Articular chondrocyte of knee joint (primary cell): ENCODE measurements around the gene GALT. TPM values are rescaled to one million over a fixed set of nuclear protein-coding genes. Genes with fewer than 3 reads are reported as not detected.

Experiments
- small RNA-seq: library from RNA; depleted of rRNA; stranded (forward); fragments of <200 nt; gene quantifications from one replicate; pipeline ENCODE3, GENCODE V24; 2012
- total RNA-seq: library from RNA; depleted of rRNA; stranded (reverse); fragments of >200 nt; gene quantifications from 2 replicates; pipeline ENCODE4 v1.2.3, GENCODE V29; 2012

GALT gene
- total RNA-seq, result 29.6 and 37.5 TPM in 2 replicates

GRCh38 chr9:34646211-34647083, at the start of gene GALT:
Gene GALT (plus strand): TSS chr9:34646675. CDS start chr9:34646705, 30 bp downstream.

GRCh38 chr9:34611811-34612787, 34.4 kb upstream of the GALT start, which contains the start of gene RPP25L:
Gene RPP25L (minus strand): TSS chr9:34612097. CDS start chr9:34611296, 801 bp downstream.

GRCh38 chr9:34620061-34620994, 26.1 kb upstream of the GALT start, which contains the start of gene DCTN3:
Gene DCTN3 (minus strand): TSS chr9:34620495. CDS start chr9:34620464, 31 bp downstream.

GRCh38 chr9:34628656-34629490, 17.6 kb upstream of the GALT start, which contains the start of gene ARID3C:
Gene ARID3C (minus strand): TSS chr9:34629066. CDS start chr9:34628014, 1,052 bp downstream.

DNA sequence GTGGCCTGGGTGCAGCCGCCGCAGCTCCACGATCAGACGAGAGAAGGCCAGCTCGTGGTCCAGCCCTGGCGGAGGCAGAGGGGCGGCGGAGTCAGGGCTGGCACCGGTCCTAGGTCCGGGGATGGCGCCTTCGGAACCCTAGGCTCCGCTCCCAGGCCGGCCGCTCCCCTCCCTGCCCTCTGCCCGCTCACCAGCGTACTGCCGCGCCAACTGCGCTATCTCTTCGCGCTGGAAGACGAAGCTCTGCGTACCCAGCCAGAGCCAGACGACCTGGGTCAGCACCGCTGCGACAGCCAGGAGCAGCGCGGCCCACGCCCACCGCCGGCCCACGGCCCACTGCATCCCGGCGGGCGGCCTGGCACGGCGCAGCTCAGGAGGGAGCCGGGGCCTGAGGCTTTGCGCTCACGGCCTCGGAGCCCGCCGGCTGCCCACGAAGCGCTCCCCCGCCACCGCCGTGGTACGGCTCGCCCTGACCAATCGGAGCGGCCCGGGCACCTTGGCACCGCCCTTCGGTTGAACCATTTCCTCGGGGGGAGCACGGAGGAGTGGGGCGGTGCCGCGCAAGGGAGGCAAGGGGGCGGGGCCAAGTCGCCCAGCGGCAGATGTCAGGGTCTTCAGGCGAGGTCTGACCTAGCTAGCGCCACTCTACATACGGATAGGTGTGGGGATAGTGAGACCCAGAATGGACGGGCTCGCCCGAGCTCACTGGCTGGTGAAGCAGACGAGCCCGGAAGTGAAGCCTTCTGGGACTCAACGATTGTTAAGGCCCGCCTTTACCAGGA, 8.9 kb upstream of the GALT start, which contains the start of gene SIGMAR1:
Gene SIGMAR1, minus strand, starts transcription at position 432 of the 782 bp plus-strand sequence. Its CDS starts 90 bp downstream, at position 342.

GRCh38 chr9:34651876-34652601, 5.6 kb downstream of the GALT start, which contains the start of gene IL11RA:
Gene IL11RA (plus strand): TSS chr9:34652185. CDS start chr9:34655218, 3,033 bp downstream.

DNA sequence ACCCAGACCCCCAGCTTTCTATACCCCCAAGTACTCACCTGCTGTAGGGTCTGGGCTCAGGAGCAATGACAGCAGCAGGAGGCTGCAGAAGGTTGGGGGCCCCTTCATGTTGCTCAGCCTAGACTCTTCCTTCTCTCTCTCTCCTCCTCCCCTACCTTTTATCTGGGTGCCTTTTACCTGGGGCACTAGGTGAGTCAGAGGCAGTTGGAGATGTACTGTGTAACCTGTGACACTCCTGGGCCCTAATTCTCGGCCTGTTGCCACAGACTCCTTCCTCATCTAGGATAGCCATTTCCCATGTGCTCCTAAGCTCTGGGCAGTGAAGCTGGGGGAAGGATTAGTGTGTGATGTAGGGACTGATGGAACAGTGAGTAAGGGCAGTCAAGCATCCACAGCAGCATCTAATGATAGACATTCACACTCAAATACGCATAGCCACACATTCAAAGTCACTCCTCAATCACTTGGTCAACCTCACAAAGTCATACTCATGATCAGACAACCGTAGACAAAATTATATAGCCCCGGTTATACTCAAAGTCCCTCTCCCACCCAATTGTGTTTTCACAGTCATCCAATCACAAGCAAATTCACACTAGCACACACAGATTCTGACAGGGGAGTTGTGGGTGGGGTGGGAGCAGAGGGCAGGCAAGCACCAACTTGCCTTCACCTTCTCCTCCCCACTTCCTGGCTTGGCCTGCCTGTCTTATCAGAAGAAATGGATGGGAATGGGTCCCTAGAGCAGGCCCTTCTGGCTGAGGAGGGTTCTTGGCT, 16.2 kb downstream of the GALT start, which contains the start of gene CCL27:
Gene CCL27, minus strand, starts transcription at position 132 of the 777 bp plus-strand sequence. Its CDS starts 24 bp downstream, at position 108.

DNA sequence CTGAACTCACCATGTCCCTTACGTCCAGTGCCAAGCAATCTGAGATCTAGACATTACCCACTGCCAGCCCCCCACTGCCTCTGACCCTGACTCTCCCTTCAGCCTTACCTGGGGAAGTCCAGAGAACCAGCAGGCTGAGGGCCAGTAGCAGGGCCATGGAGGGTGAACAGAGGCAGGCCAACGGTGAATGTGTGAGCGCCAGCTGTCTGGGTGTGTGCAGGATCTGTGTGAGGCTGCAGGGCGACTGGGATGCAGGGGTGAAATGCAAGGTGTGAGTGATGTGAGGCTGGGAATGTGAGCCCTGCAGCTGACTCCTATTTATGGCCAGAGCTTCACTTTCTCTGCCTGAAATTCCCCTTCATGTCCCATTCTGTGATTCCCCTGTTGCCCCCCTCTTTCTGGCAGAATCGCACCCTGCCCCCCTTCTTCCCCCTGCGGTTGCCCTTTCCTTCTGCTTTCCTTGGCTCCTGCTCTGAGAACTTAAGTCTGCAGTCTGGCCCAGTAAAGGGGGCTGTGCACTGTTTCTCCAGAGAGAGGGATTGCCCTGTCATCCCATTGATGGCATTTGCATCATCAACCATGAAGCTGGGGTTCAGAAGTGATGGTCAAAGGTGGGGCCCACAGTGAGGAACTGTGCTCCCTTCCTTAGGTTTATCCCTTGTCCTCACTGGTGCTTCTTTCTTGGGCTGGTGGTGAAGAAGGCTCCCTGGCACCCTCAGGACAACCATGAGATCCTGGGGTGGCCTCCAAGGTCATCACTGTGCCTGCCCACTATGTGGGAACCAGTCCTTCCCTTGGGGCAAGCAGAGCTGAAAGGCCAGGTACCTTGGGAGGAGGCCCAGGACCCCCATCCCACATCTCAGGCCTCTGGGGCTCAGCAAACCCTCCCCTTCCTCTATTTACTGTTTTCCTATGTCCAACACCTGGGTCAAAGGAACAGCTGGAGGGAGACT, 44.8 kb downstream of the GALT start, which contains the start of gene CCL19:
Gene CCL19, minus strand, starts transcription at position 294 of the 953 bp plus-strand sequence. Its CDS starts 137 bp downstream, at position 157.

Small RNA genes lying within 50 kb of the gene (small RNA-seq; reads per million reads assigned to genes)
- gene CCL27, result not detected

Other genes with a start within 250 kb of the GALT start
- 6.6 and 7.7 TPM in 2 replicates for gene FAM219A, start 188.1 kb upstream of the GALT start, total RNA-seq
- 0.26 TPM in 1 of 2 replicates, not detected in the other for gene DNAI1, start 187.9 kb upstream of the GALT start, total RNA-seq
- 0.32 and 0.39 TPM in 2 replicates for gene ENHO, start 123.7 kb upstream of the GALT start, total RNA-seq
- gene CNTFR, start 57.0 kb upstream of the GALT start, total RNA-seq, result not detected in 2 replicates
- gene RPP25L, start 34.6 kb upstream of the GALT start, total RNA-seq, result 11.8 and 14.4 TPM in 2 replicates
- 85.2 and 99.0 TPM in 2 replicates for gene DCTN3, start 26.2 kb upstream of the GALT start, total RNA-seq
- gene ARID3C, start 17.6 kb upstream of the GALT start, total RNA-seq, result 0.26 TPM in 1 of 2 replicates, not detected in the other
- 57.5 and 61.2 TPM in 2 replicates for gene SIGMAR1, start 8.9 kb upstream of the GALT start, total RNA-seq
- gene IL11RA, start 5.5 kb downstream of the GALT start, total RNA-seq, result 34.2 and 40.5 TPM in 2 replicates
- gene CCL27, start 16.0 kb downstream of the GALT start, total RNA-seq, result 0.32 TPM in 1 of 2 replicates, not detected in the other
- not detected in 2 replicates for gene CCL19, start 44.6 kb downstream of the GALT start, total RNA-seq
- gene CCL21, start 63.5 kb downstream of the GALT start, total RNA-seq, result not detected in 2 replicates